GM12892 (cell line): Measurements from ENCODE around the gene TMEM150C.
"Not testable (repeated sequence)": the region's sequence is repeated elsewhere in the genome, so short reads cannot be mapped to it uniquely, and the experiment has no call there.

Experiments
- POLR2A ChIP-seq: IDR thresholded peaks from 2 replicates; pipeline ENCODE4 v1.6.1; 2011; ENCODE audit warnings: low read depth, low read length, control low read depth
- POLR2AphosphoS5 ChIP-seq: IDR thresholded peaks from 2 replicates; pipeline ENCODE4 v1.6.1; 2011; ENCODE audit warnings: low read depth, low read length, control low read depth

- not testable (repeated sequence) for TF ChIP-seq POLR2A, POLR2AphosphoS5
Observed at GRCh38 chr4:82477469-82477868, 84.3 kb downstream of the TMEM150C start.
